Measurements from ENCODE around the gene BEND7. TPM values are rescaled to one million over a fixed set of nuclear protein-coding genes. Genes with fewer than 3 reads are reported as not detected.

BEND7 gene
- polyA plus RNA-seq, 1 donor (not counting 4 experiments of a cell fraction or from before 2014, with no cell fraction given), result 4.4 TPM

GRCh38 chr10:13512564-13512963 lies 16.2 kb downstream of the BEND7 start:
- Histone ChIP-seq H2AFZ (ENCODE audit: control insufficient read depth, low read length) (no peak overlapping the region), H3K9me3 (ENCODE audit: control insufficient read depth, low read depth, low read length) (no peaks in the 10 kb centered on the region), H3K27ac (ENCODE audit: control insufficient read depth, insufficient read depth, low read length) (no peak overlapping the region), H3K4me2 (ENCODE audit: control insufficient read depth, extremely low read depth, insufficient read depth, low read depth, low read length) (no peak overlapping the region), H3K9me1 (ENCODE audit: control insufficient read depth, extremely low read depth, insufficient read depth, low read length) (no peaks in the 10 kb centered on the region), H4K20me1 (ENCODE audit: control insufficient read depth, extremely low read depth, insufficient read depth, low read length) (no peaks in the 10 kb centered on the region), H3K4me1 (ENCODE audit: control insufficient read depth, extremely low read depth, insufficient read depth, low read length) (no peaks in the 10 kb centered on the region), H3K36me3 (ENCODE audit: control insufficient read depth in 2 of 2, extremely low read depth in 1 of 2, insufficient read depth in 2 of 2, low read length in 2 of 2) (peaks cover 0 to 1% of the 10 kb centered on the region in 2 experiments), H3K9ac (ENCODE audit: control insufficient read depth, extremely low read depth, insufficient read depth, low read length) (no peak overlapping the region), H3K4me3 (ENCODE audit: control insufficient read depth in 2 of 3, extremely low read depth in 1 of 3, insufficient read depth in 2 of 3, low read depth in 1 of 3, low read length in 3 of 3) (no peak overlapping the region), H3K79me2 (ENCODE audit: control insufficient read depth, insufficient read depth, low read length) (no peaks in the 10 kb centered on the region), H3K27me3 (ENCODE audit: control insufficient read depth, extremely low read depth, insufficient read depth, low read length) (no peaks in the 10 kb centered on the region)
- no peak for DNase-seq (ENCODE audit: low read depth, low spot score)
- dilution Hi-C loops (cut with MboI; ENCODE audit: extremely low pct_ligation_motif_present, low sequenced_read_pairs), result no loop called here
- FAIRE-seq, result no peak
- TF ChIP-seq EZH2 (IDR thresholded peaks at IDR 0.05; ENCODE audit: low read length) (no peak), CTCF (optimal IDR thresholded peaks at IDR 0.05 in 1 of 3, IDR thresholded peaks at IDR 0.05 in 1 of 3, conservative IDR thresholded peaks at IDR 0.05 in 1 of 3; ENCODE audit: extremely low read depth in 1 of 3, insufficient read depth in 2 of 3, low read length in 3 of 3) (no peak)

- no peak for FAIRE-seq
Measured at GRCh38 chr10:13511409-13511808, 17.4 kb downstream of the BEND7 start.

More at GRCh38 chr10:13511409-13511808, 17.4 kb downstream of the BEND7 start:
- no peaks in the 10 kb centered on the region for H3K9me3 ChIP-seq (ENCODE audit: control insufficient read depth, low read depth, low read length)
- TF ChIP-seq CTCF (optimal IDR thresholded peaks at IDR 0.05 in 1 of 3, IDR thresholded peaks at IDR 0.05 in 1 of 3, conservative IDR thresholded peaks at IDR 0.05 in 1 of 3; ENCODE audit: extremely low read depth in 1 of 3, insufficient read depth in 2 of 3, low read length in 3 of 3), result no peak
- TF ChIP-seq EZH2 (IDR thresholded peaks at IDR 0.05; ENCODE audit: low read length), result no peak
- H3K27me3 ChIP-seq (ENCODE audit: control insufficient read depth, extremely low read depth, insufficient read depth, low read length), result no peaks in the 10 kb centered on the region
- no peak overlapping the region for H3K4me2 ChIP-seq (ENCODE audit: control insufficient read depth, extremely low read depth, insufficient read depth, low read depth, low read length)
- H3K9ac ChIP-seq (ENCODE audit: control insufficient read depth, extremely low read depth, insufficient read depth, low read length), result no peak overlapping the region
- no peak overlapping the region for H2AFZ ChIP-seq (ENCODE audit: control insufficient read depth, low read length)
- H3K4me1 ChIP-seq (ENCODE audit: control insufficient read depth, extremely low read depth, insufficient read depth, low read length), result no peaks in the 10 kb centered on the region
- dilution Hi-C loops (cut with MboI; ENCODE audit: extremely low pct_ligation_motif_present, low sequenced_read_pairs), result no loop called here
- H3K27ac ChIP-seq (ENCODE audit: control insufficient read depth, insufficient read depth, low read length), result no peak overlapping the region
- no peaks in the 10 kb centered on the region for H3K79me2 ChIP-seq (ENCODE audit: control insufficient read depth, insufficient read depth, low read length)
- H3K9me1 ChIP-seq (ENCODE audit: control insufficient read depth, extremely low read depth, insufficient read depth, low read length), result no peaks in the 10 kb centered on the region
- no peak overlapping the region for H3K4me3 ChIP-seq (ENCODE audit: control insufficient read depth in 2 of 3, extremely low read depth in 1 of 3, insufficient read depth in 2 of 3, low read depth in 1 of 3, low read length in 3 of 3)
- DNase-seq (ENCODE audit: low read depth, low spot score), result no peak
- H4K20me1 ChIP-seq (ENCODE audit: control insufficient read depth, extremely low read depth, insufficient read depth, low read length), result no peaks in the 10 kb centered on the region
- peaks cover 0 to 1% of the 10 kb centered on the region in 2 experiments for H3K36me3 ChIP-seq (ENCODE audit: control insufficient read depth in 2 of 2, extremely low read depth in 1 of 2, insufficient read depth in 2 of 2, low read length in 2 of 2)
